NCI-H1048 (cell line): ENCODE data around the gene LRRTM4.
"Not testable (repeated sequence)": the region's sequence is repeated elsewhere in the genome, so short reads cannot be mapped to it uniquely, and the experiment has no call there.

Experiments used
- DNase-seq: peaks from one replicate; lab custom pipeline; 2025; lab: John Stamatoyannopoulos, UW

The LRRTM4 gene

DNA sequence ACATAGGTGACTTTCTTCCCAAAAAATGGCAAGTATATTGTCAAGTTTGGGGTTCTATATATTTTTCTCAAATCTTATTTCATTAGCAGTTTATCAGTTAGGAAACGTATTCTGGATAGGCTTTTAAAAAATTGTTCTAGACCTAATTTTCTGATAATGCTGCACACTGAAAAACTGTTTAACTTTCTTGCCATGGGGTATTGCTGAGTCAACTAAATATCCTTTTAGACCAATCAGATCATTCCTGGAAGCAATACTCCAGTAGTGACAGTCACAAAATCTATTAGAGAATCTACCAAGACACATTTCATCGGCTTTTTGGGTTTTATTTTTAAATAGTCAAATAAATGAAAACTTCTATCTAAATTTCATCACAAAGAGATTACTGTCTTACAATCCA lies 440.6 kb downstream of the LRRTM4 start:
- DNase-seq, result no peak

GRCh38 chr2:77064324-77064723 lies 457.9 kb downstream of the LRRTM4 start:
- DNase-seq, result no peak

- DNase-seq, result no peak
These were observed 467.2 kb downstream of the LRRTM4 start for GRCh38 chr2:77054938-77055337.

- DNase-seq, result no peak
These were observed 475.8 kb downstream of the LRRTM4 start for GRCh38 chr2:77046339-77046738.

DNA sequence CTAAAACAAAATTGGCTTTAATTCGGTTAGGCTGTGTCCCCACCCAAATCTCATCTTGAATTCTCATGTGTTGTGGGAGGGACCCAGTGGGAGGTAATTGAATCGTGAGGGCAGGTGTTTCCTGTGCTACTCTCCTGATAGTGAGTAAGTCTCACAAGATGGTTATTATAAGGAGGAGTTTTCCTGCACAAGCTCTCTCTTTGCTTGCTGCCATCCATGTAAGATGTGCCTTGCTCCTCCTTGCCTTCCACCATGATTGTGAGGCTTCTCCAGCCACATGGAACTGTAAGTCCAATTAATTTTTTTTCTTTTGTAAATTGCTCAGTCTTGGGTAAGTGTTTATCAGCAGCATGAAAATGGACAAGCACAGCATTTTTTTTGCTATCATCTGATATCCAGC lies 476.7 kb downstream of the LRRTM4 start:
- not testable (repeated sequence) for DNase-seq

GRCh38 chr2:77034445-77034844 lies 487.7 kb downstream of the LRRTM4 start:
- DNase-seq, result no peak

DNA sequence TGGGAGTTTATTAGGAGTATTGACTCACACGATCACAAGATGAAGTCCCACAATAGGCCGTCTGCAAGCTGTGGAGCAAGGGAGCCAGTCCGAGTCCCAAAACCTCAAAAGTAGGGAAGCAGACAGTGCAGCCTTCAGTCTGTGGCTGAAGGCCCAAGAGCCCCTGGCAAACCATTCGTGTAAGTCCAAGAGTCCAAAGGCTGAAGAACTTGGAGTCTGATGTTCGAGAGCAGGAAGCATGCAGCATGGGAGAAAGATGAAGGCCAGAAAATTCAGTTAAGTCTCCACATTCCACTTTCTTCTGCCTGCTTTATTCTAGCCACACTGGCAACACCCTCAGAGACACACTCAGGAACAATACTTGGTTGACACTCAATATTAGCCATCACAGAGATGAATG lies 492.9 kb downstream of the LRRTM4 start:
- not testable (repeated sequence) for DNase-seq

DNA sequence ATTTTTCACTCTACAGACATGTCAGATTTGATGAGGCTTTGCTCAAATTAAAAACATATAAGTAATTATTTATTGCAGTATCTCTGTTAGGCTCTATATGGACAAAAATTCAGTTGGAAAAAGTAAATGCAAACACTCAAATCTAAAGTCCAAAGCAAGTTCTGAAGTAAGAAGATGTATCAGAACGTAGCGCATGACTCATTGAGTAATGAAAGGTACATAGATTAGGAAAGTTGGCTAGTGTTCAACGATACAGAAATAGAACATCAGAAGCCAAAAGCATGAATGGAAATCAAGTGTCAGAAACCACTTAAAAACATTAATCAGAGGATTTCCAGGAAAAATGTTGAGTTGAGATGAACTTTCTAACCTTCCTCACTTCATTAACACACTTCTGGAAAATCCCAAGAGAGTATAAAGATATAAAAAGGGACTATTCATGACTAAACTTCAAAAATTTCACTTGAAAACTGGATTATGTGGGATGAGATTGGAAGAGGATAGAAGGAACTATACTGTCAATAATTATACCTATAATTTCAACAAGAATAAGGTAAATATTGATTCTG lies 494.1 kb downstream of the LRRTM4 start:
- DNase-seq, result no peak

DNA sequence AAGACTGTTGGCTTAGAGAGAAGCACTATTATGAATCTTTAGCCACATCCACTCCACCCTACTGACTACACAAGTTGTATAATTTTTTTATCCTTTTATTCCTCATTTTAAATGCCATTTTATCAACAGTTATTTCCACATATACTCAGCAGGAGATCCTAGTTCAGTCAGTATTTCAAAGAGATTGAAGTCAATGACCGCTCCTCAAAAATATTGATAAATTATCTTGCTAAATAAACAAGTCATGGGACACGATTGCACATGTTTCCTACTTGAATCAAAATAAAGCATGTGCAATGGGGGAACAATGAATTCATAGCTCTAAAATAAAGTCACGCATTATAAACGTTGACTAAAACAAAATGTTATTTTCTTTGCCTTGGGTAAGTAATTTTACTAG lies 496.5 kb downstream of the LRRTM4 start:
- no peak for DNase-seq

DNA sequence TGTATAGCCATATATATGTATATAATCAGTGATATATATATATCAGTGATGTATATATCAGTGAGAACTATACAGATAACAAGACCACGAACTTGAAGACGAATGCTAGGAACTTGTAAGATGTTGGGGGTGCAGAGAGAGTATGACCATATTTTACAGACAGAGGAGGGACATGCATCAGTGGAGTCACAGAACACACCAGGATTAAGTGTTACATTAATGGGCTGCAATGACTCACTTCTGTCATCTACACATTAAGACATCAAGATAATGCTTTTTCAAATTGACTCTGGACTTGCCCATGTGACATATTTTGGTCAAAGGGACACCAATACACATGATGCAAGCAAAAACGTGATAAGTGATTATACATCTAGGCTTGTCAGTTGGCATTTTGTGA lies 501.0 kb downstream of the LRRTM4 start:
- DNase-seq, result no peak

DNA sequence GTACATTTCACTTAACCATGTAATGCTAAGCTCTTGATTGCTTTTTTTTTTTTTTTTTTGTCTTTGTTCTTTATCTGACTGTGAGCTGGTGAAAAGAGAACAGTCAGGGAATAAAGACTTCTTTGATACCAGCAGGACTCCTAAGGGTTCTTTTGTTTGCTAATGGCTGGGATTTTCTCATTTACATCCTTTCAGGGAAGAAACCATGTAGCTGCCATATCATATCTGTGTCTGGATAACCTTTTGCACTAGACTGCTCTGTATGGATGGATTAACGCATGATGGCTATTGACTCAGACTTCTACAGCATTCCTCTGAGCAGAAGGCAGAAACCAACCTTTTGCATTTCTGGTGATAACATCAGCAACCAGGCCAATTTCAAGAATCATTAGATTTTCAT lies 504.0 kb downstream of the LRRTM4 start:
- DNase-seq, result no peak

DNA sequence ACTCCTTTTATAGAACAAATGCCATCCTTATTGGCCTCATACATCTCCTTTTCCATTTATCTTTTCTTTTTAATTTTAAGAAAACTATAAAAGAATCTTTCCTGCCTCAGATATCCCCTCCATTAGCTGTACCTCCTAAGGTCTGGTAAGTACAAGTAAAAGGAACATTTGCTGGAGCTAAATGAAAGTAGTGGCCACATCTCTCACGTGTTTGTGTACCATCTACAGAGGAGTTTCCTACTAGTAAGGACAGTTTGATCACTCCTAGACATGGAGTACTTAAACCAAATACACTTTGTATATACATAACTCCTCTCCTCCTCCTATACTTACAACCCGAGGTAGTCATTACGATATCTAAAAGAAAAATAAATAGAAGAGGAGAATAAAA lies 504.8 kb downstream of the LRRTM4 start:
- DNase-seq, result no peak

- no peak for DNase-seq
These were observed 505.5 kb downstream of the LRRTM4 start for GRCh38 chr2:77016443-77017354.

DNA sequence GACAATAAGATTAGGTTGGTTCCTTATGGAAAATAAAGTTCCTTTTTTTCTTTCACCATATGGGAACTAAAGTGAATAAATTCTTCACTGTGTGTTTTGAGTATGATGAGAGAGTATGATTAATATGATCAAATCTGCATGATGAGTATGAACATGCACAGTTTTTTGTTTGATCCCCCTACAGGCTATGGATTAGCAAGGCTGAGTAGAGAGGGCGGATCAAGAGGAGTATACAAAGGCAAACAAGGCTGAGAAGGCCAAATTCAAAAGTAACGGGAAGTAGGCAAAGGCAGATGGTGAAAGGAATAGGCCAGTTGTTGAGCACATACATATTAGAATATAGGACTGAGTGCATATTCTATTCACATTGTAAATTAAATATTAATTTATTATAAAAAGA lies 508.2 kb downstream of the LRRTM4 start:
- DNase-seq, result no peak

DNA sequence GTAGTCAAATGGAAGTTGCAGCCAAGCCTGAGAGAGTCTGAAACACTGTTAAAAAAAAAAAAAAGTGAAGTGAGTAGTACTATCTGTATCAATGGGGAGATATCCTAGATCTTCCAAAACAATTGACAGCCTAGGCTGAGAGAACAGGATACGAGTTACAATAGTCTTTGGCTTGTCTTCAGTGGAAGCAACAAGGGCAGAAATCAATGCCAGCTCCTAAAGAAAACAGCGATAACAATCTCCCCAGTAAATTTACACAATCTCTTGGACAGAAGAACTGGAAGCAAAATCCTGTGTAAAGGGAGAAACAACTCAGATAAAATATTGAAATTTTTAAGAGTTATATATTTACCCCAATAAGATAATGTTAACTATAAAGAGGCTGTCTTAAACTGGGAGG lies 508.7 kb downstream of the LRRTM4 start:
- DNase-seq, result no peak

GRCh38 chr2:77009307-77009706 lies 512.9 kb downstream of the LRRTM4 start:
- no peak for DNase-seq

- no peak for DNase-seq
These were observed 513.3 kb downstream of the LRRTM4 start for GRCh38 chr2:77008853-77009252.

DNA sequence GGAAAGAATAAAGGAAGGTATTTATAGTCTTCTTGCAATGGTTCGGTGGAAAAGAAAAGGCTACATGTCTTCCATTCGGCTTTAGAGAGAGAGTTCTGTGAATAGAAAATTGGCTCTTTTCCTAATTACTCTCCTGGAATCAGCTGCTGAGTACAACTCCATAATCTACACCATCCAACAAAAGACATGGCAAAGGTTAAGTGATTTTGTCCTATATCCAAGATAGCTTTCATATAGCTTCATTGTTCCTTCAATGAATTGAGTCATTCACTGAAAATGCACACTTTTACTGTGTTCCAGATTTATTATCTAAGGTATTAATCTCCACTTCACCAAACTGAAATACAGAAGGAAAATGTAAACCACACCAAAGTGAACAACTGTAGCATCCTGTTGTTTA lies 514.5 kb downstream of the LRRTM4 start:
- no peak for DNase-seq

- no peak for DNase-seq
These were observed 516.7 kb downstream of the LRRTM4 start for GRCh38 chr2:77005522-77005921.

- no peak for DNase-seq
These were observed 520.3 kb downstream of the LRRTM4 start for GRCh38 chr2:77001895-77002294.

DNA sequence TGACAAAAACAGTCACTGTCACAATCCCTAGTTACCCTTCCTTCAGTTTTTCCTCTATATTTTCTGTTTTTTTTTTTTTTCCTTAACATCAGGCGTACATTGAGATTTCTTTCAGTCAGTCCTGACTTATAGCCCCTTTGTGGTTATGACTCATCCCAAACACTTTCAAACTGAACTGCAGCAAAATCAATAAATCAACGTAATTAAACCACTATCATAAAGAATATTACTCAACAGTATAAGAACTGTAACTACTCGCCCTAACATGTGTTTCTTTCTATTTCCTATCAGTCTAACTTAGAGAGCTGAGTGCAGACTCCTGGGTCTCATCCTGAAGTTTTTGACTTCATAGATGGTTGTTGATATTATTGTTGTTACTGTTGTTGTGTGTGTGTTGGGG lies 523.5 kb downstream of the LRRTM4 start:
- no peak for DNase-seq

DNA sequence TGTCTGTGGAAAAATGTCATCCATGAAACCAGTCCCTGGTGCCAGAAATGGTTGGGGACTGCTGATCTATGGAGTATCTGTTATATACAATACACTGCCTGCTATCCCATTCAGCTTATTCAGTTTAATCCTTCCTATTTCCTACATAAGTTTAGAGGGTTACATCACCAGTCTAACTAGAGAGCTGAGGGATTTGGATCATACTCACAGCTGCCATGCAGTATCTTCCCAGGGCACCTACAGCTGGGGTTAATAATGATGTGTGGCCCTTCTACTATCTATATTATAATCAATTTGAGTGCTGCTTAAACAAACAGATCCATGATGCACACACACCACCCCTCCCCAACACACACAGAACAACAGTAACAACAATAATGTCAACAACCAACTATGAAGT lies 524.0 kb downstream of the LRRTM4 start:
- DNase-seq, result no peak

DNA sequence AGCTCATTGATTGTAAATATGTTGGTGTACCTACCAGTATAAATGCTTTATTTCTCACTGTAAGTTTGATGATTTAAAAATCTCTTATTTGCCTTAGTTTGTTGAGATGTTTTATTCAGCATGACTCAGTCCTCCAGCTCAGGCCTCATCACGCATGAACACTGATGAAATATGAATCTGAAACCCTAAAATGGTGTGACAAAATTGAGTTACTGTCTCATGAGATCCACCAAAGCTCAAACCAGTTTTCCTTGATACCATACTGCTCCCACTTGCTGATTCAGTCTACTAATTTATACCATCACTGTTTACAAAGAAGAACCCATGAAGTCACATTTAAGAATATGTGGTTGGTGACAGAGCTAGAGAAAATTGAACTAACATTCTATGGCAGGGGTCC lies 524.9 kb downstream of the LRRTM4 start:
- DNase-seq, result no peak
